HL-60 (cell line): Measurements from ENCODE around the gene GNB1.

ENCODE experiments used
- DNase-seq, 2 experiments: peaks; one replicate each; pipeline ENCODE4 v3.0.0-alpha.2; 2010 to 2020; ENCODE audit warnings: low read depth in 1 of 2, low spot score in 1 of 2
- H3K27ac ChIP-seq: fragments of 250-450 bp; sonication (Bioruptor Pico); replicated peaks from 2 replicates; pipeline ENCODE4 v1.5.1; 2020; ENCODE audit warnings: mild to moderate bottlenecking, moderate library complexity
- H3K27me3 ChIP-seq: fragments of 250-450 bp; sonication (Bioruptor Pico); 2 replicates; pipeline ENCODE4 v1.5.1; 2021; ENCODE audit warnings: mild to moderate bottlenecking, moderate library complexity; ENCODE audit not compliant: insufficient read depth, poor library complexity, severe bottlenecking
- H3K4me3 ChIP-seq: replicated peaks from 2 replicates; pipeline ENCODE4 v1.5.1; 2011; ENCODE audit warnings: mild to moderate bottlenecking, control low read depth, low read length; ENCODE audit not compliant: insufficient read depth
- CTCF ChIP-seq: IDR thresholded peaks from one replicate; pipeline ENCODE4 v1.5.1; 2011; ENCODE audit warnings: low read length, control low read depth, inconsistent platforms; ENCODE audit not compliant: insufficient read depth
- GABPA ChIP-seq: IDR thresholded peaks from 2 replicates; pipeline ENCODE4 v1.6.1; 2012; ENCODE audit warnings: low read depth
- POLR2AphosphoS5 ChIP-seq: IDR thresholded peaks from 2 replicates; pipeline ENCODE4 v1.6.1; 2012; ENCODE audit warnings: low read depth
- REST ChIP-seq: IDR thresholded peaks from 2 replicates; pipeline ENCODE4 v1.6.1; 2012; ENCODE audit warnings: low read depth; ENCODE audit not compliant: insufficient replicate concordance
- SPI1 ChIP-seq: IDR thresholded peaks from 2 replicates; pipeline ENCODE4 v1.6.1; 2012; ENCODE audit warnings: low read depth, mild to moderate bottlenecking, borderline replicate concordance

GNB1 gene

GRCh38 chr1:1880617-1881312, 10.1 kb downstream of the GNB1 start:
- Histone ChIP-seq H3K27ac (no peak overlapping the region), H3K27me3 (no peaks in the 10 kb centered on the region), H3K4me3 (no peak overlapping the region)
- no peak for DNase-seq
- TF ChIP-seq GABPA (no peak), CTCF (no peak), REST (no peak), SPI1 (no peak), POLR2AphosphoS5 (no peak)

- TF ChIP-seq POLR2AphosphoS5 (no peak), CTCF (no peak), REST (no peak), SPI1 (no peak), GABPA (no peak)
- Histone ChIP-seq H3K27me3 (no peaks in the 10 kb centered on the region), H3K4me3 (no peak overlapping the region), H3K27ac (no peak overlapping the region)
- DNase-seq: no peak
Observed at GRCh38 chr1:1879942-1880341, 10.9 kb downstream of the GNB1 start.

GRCh38 chr1:1877865-1878436, 12.9 kb downstream of the GNB1 start:
- DNase-seq: no peak
- Histone ChIP-seq H3K4me3 (no peak overlapping the region), H3K27ac (no peak overlapping the region), H3K27me3 (no peaks in the 10 kb centered on the region)
- TF ChIP-seq SPI1 (no peak), GABPA (no peak), CTCF (no peak), REST (no peak), POLR2AphosphoS5 (no peak)
